ENCODE results near the gene TMEM79. TPM values are rescaled to one million over a fixed set of nuclear protein-coding genes. Genes with fewer than 3 reads are reported as not detected.
A peak's percentile ranks its signal among the peaks of the same experiment; 100 is the strongest.
"Not testable (repeated sequence)": the region's sequence is repeated elsewhere in the genome, so short reads cannot be mapped to it uniquely, and the experiment has no call there.

TMEM79 gene
- total RNA-seq, 1 experiment from 2014 or later: 8.1 TPM

DNA sequence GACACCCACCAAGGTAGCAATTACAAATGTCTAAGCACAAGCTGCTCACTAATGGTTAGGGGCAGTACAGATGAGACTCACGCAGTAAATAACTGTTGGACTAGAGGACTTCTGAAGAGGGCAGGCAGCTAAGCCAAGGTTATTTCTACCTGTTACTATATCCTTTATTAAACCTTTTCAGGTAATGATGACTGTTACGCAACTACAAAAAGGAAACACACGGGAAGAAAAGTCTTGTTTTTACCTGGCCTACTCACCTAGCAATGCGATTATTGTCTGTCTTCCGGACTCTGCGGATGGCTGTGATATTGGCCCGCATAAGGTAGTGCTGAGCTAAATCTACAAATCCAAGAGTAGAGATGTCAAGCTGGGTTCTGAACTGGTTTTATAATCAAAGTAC, 32.8 kb downstream of the TMEM79 start:
- ChIA-PET CTCF (interaction anchor here (0.6 to 11.1 kb wide), 10 partner anchors 9 to 252 kb away, joined by 3 to 152 read pairs (median 3); partner anchors contain the start of genes CCT3, SMG5, TMEM79 and TSACC), POLR2A (interaction anchor here (0.6 to 1.7 kb wide), 4 partner anchors 9 to 16 kb away, joined by 3 to 5 read pairs (median 4); no protein-coding TSS in a partner anchor)
- Mint-ChIP-seq H3K27ac (ENCODE audit: low read depth, unreplicated experiment) (peak overlapping the region; percentile 31), H3K9me3 (ENCODE audit: unreplicated experiment) (no peaks in the 10 kb centered on the region), H3K27me3 (ENCODE audit: insufficient read depth, unreplicated experiment) (no peaks in the 10 kb centered on the region), H3K36me3 (ENCODE audit: insufficient read depth, unreplicated experiment) (peaks cover 99% of the 10 kb centered on the region), H3K4me3 (ENCODE audit: unreplicated experiment) (no peak overlapping the region), H3K4me1 (ENCODE audit: insufficient read depth, unreplicated experiment) (peaks cover 5% of the 10 kb centered on the region)
- intact Hi-C loops (cut with micrococcal nuclease): loop anchor here (5.0 kb wide), 1 partner anchor 35 kb away; the partner anchor contains the start of genes SMG5 and TMEM79
- no TSS peak for BruUV-seq (replicated peaks)
- TF ChIP-seq, protein P1, sequence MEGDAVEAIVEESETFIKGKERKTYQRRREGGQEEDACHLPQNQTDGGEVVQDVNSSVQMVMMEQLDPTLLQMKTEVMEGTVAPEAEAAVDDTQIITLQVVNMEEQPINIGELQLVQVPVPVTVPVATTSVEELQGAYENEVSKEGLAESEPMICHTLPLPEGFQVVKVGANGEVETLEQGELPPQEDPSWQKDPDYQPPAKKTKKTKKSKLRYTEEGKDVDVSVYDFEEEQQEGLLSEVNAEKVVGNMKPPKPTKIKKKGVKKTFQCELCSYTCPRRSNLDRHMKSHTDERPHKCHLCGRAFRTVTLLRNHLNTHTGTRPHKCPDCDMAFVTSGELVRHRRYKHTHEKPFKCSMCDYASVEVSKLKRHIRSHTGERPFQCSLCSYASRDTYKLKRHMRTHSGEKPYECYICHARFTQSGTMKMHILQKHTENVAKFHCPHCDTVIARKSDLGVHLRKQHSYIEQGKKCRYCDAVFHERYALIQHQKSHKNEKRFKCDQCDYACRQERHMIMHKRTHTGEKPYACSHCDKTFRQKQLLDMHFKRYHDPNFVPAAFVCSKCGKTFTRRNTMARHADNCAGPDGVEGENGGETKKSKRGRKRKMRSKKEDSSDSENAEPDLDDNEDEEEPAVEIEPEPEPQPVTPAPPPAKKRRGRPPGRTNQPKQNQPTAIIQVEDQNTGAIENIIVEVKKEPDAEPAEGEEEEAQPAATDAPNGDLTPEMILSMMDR (IDR thresholded peaks at IDR 0.05; ENCODE audit: unreplicated experiment): no peak
- DNase-seq (ENCODE audit: unreplicated experiment): no peak

DNA sequence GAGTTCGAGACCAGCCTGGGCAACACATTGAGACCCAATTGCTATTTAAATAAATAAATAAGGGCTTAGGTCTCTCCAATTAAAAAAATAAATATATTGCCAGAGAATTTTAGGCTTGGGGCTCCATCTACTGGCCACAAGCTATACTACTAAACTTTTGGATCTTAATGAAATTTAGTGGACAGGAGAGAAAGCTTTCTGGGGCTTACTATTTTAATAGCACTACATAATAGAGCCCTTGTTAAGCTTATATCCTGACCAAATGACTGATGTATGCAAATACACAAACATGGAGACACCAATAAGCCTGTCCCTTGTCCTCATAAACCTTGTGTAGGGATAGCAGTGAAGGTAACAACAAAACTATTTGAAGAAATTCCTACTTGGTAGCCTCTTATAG, 35.5 kb downstream of the TMEM79 start:
- H3K27ac Mint-ChIP-seq (ENCODE audit: low read depth, unreplicated experiment): no peak overlapping the region
- H3K36me3 Mint-ChIP-seq (ENCODE audit: insufficient read depth, unreplicated experiment): peaks cover 99% of the 10 kb centered on the region
- ChIA-PET POLR2A (interaction anchor here (0.6 to 2.4 kb wide), 6 partner anchors 9 to 94 kb away, joined by 3 to 17 read pairs (median 4); partner anchors contain the start of genes CCT3, SMG5, TMEM79 and TSACC), CTCF (interaction anchor here (0.6 to 11.1 kb wide), 28 partner anchors 10 to 244 kb away, joined by 3 to 152 read pairs (median 4); partner anchors contain the start of genes CCT3, GLMP, SMG5 and TMEM79)
- H3K4me3 Mint-ChIP-seq (ENCODE audit: unreplicated experiment): no peak overlapping the region
- intact Hi-C loops (cut with micrococcal nuclease): loop anchor here (1.0 to 5.0 kb wide), 4 partner anchors 37 to 229 kb away; partner anchors contain the start of genes SMG5 and TMEM79
- no TSS peak for BruUV-seq (replicated peaks)
- DNase-seq (ENCODE audit: unreplicated experiment): peak; percentile 51
- no peaks in the 10 kb centered on the region for H3K9me3 Mint-ChIP-seq (ENCODE audit: unreplicated experiment)
- no peaks in the 10 kb centered on the region for H3K27me3 Mint-ChIP-seq (ENCODE audit: insufficient read depth, unreplicated experiment)
- TF ChIP-seq, protein P1 (IDR thresholded peaks at IDR 0.05; ENCODE audit: unreplicated experiment): peak; percentile 58
- H3K4me1 Mint-ChIP-seq (ENCODE audit: insufficient read depth, unreplicated experiment): peaks cover 5% of the 10 kb centered on the region

DNA sequence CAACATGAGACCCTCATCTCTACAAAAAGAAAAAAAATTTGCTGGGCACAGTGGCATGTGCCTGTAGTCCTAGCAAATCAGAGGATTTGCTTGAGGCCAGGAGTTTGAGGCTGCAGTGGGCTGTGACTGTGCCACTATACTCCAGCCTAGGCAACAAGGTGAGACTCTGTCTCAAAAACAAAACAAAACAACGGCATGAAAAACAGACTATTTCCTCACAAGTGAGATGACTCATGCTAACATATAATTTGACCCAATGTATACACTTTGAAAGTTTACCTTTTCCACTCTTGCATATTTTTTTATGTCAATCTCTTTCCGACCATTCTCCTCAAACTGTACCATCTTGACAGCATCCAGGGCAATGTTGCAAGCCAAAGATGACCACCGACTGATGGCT, 36.4 kb downstream of the TMEM79 start:
- TF ChIP-seq, protein P1 (IDR thresholded peaks at IDR 0.05; ENCODE audit: unreplicated experiment): no peak
- intact Hi-C loops (cut with micrococcal nuclease): loop anchor here (2.0 kb wide), 1 partner anchor 58 kb away; no protein-coding TSS in a partner anchor
- Mint-ChIP-seq H3K36me3 (ENCODE audit: insufficient read depth, unreplicated experiment) (peaks cover 99% of the 10 kb centered on the region), H3K27ac (ENCODE audit: low read depth, unreplicated experiment) (peak overlapping the region; percentile 35), H3K4me1 (ENCODE audit: insufficient read depth, unreplicated experiment) (peaks cover 5% of the 10 kb centered on the region), H3K4me3 (ENCODE audit: unreplicated experiment) (no peak overlapping the region), H3K9me3 (ENCODE audit: unreplicated experiment) (no peaks in the 10 kb centered on the region), H3K27me3 (ENCODE audit: insufficient read depth, unreplicated experiment) (no peaks in the 10 kb centered on the region)
- POLR2A ChIA-PET: interaction anchor here (1.0 to 2.4 kb wide), 4 partner anchors 10 to 44 kb away, joined by 3 to 17 read pairs (median 3); partner anchors contain the start of genes SMG5 and TMEM79
- CTCF ChIA-PET: interaction anchor here (0.9 to 11.1 kb wide), 11 partner anchors 8 to 243 kb away, joined by 3 to 152 read pairs (median 6); partner anchors contain the start of genes CCT3, SMG5, TMEM79 and TSACC
- DNase-seq (ENCODE audit: unreplicated experiment): peak; percentile 53
- no TSS peak for BruUV-seq (replicated peaks)

DNA sequence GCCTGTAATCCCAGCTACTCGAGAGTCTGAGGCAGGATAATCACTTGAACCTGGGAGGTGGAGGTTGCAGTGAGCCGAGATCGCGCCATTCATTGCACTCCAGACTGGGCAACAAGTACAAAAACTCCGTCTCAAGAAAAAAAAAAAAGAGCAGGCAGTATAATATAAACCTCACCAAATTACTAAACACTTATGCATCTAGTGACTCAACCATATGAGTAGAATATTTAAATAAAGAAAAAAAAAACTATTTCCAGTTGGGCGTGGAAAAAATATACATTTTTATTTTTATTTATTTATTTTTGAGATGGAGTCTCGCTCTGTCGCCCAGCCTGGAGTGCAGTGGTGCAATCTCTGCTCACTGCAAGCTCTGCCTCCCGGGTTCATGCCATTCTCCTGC, 39.1 kb downstream of the TMEM79 start:
- H3K4me3 Mint-ChIP-seq (ENCODE audit: unreplicated experiment); intact Hi-C loops (cut with micrococcal nuclease); H3K9me3 Mint-ChIP-seq (ENCODE audit: unreplicated experiment); H3K27ac Mint-ChIP-seq (ENCODE audit: low read depth, unreplicated experiment); H3K4me1 Mint-ChIP-seq (ENCODE audit: insufficient read depth, unreplicated experiment); BruUV-seq (replicated peaks); H3K27me3 Mint-ChIP-seq (ENCODE audit: insufficient read depth, unreplicated experiment): not testable (repeated sequence)
- DNase-seq (ENCODE audit: unreplicated experiment): peak; percentile 43
- CTCF ChIA-PET: interaction anchor here (11.1 kb wide), 1 partner anchor 10 kb away, joined by 152 read pairs; the partner anchor contains the start of genes CCT3 and TSACC
- POLR2A ChIA-PET: interaction anchor here (0.6 to 1.7 kb wide), 4 partner anchors 11 to 41 kb away, joined by 4 to 7 read pairs (median 4); partner anchors contain the start of genes CCT3, SMG5 and TSACC
- H3K36me3 Mint-ChIP-seq (ENCODE audit: insufficient read depth, unreplicated experiment): peaks cover 93% of the 10 kb centered on the region

Measured in MCF 10A (cell line).